Measurements from ENCODE around the gene PPP2R3B.

DNA sequence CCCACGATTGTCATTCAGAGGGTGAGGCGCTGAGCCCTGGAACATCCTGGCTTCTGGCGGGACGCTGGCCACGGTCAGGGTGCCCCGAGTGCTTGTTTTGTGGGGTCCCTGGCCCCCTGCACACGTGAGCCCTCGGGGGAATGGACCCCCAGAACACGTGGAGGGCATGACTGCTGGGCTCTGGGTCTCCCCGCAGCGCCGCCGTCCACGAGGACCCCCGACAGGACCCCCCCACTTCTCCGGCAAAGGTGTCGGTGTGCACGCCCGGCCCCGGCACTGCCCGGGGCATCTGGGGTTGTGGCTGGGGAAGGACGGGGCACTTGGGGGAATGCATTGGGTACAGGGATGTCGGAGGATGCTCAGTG is 54.2 kb downstream of the PPP2R3B start:
- TF ChIP-seq CTCF (IDR thresholded peaks at IDR 0.05) (no peak), POLR2A (IDR thresholded peaks at IDR 0.05) (no peak)

Measured in Peyer's patch (tissue), 4 donors.